NCI-H345 treated with DMSO at 0.1 percent for 48 hours (cell line): ENCODE results near the gene SLC38A7.
"Not testable (repeated sequence)": the region's sequence is repeated elsewhere in the genome, so short reads cannot be mapped to it uniquely, and the experiment has no call there.

ENCODE experiments used
- DNase-seq: peaks from one replicate; lab custom pipeline; 2025; ENCODE audit not compliant: unreplicated experiment; lab: John Stamatoyannopoulos, UW

SLC38A7 gene, protein sequence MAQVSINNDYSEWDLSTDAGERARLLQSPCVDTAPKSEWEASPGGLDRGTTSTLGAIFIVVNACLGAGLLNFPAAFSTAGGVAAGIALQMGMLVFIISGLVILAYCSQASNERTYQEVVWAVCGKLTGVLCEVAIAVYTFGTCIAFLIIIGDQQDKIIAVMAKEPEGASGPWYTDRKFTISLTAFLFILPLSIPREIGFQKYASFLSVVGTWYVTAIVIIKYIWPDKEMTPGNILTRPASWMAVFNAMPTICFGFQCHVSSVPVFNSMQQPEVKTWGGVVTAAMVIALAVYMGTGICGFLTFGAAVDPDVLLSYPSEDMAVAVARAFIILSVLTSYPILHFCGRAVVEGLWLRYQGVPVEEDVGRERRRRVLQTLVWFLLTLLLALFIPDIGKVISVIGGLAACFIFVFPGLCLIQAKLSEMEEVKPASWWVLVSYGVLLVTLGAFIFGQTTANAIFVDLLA

DNA sequence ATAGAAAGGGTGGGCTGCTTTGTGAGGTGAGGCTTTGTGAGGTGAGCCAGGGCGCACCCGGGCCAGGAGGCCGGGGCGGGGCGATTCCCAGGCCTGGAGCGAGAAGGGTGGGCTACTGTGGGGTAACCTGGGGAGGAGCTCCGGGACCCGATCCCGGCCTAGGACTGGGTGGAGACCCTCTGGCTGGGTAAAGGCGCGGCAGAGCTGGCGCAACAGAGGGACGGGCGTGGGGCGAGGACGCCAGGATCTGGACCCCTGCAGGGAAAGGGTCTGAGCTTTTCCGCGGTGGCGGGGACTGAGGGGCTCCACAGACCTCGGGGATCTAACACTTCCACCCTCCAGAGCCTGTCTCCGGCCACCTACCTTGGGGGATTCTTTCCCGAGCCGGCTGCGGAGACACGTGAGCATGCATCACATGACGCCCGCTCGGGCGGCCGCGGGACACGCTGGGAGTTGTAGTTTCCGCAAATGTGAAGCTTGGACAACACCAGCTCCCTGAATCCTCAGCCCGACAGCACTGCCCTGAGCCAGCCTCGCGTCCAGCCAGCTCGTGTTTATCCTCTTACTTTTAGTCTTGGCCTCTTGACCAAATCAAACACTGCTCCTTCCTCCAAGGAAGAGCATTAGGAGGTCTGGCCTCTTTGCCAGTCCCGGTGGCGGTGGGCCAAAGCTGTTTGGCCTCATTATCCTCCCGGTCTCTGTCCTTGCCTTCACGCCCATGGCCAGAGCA lies at the start of gene SLC38A7:
TSS of gene SLC38A7 (minus strand) at position 417 of the 730 bp plus-strand sequence. CDS start 4,644 bp downstream, outside the sequence.
- peak; percentile 29 for DNase-seq

DNA sequence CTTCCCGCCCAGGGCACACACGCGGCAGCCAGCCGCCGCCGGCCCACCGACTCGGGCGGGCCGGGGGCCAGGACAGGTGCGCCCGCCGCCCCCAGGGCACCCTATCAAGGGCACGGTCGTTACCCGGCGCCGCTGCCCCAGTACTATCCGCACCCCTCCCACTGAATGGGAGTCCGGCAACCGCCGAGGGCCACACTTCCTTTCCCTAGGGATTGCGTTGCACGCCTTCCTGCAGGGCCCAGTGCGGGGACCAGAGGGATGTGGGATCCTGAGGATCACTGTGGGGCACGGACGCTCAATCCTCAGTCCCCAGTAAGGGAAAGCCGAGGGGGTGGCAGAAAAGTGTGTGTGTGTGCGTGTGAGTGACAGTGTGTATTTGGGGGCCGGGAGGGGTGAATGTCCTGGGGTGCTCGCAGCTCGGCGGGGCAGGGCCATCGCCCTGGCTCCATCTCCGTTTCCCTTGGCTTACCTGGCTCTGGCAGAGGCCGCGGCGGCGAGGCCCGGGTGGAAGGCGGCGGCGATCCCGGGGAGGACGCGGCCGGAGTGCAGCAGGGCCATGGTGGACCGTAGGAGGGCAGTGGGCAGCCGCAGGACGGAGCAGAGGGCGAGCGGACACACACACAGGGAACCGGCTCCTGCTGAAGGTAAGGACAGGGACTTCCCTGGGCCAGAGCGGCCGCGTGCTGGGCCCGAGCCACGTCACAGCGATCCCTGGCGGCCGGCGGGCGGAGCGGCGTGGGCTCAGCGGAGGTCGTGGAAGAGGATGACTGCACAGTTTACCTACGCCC lies 49.3 kb upstream of the SLC38A7 start, which contains the start of gene GOT2:
TSS of gene GOT2 (minus strand) at position 646 of the 788 bp plus-strand sequence. CDS start at position 558, 88 bp downstream.
- DNase-seq, result peak; percentile 66

DNA sequence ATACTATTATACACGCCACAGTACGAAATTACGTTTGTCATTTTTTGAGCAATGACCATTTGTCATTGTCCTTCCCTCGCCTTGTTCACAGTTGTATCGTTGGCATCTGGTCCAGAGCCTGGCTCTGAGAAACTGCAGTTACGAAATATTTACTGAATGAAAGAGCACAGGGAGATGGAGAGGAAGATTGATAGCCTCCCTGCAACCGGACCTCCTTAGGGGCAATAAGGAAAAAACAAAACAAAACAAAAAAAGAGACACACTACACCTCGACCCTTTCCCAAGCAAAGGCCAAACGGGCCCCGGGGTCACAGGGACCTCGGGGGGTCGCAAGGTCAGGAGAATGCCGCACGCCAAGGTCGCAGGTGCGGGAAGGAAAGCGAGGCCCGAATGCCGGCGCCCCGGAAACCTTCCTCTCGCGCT lies 48.7 kb upstream of the SLC38A7 start:
- DNase-seq, result no peak

DNA sequence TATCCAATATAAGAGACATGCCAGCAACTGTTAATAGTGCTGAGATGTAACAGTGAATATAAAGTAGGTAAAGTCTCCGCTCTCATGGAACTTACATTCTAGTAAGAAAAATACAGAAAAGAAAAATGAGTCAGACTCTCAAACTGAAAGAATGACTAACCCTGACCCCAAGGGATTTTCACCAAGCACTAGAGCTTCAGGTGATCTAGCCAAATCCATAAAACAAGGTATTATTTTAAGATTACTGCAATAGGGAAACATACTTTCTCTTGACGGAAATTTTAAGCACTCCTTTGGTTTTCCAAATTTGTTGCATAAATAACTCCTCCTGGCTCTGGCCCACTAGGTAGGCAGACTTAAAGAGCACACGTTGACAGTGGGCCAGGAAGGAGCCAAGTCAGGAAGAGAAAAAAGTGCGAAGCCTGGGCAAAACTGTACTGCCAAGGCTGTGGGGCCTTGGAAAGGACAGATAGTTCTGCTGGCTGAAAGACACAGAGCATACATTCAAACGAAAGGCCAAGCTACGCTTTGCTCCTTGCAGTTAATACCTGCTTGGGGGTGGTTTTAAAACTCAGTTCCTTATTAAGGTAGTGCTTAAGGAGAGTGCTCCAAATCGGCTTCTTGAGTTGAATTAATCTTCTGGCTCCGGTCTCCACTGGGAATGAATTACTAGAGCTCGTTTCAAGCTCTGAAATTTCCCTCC lies 48.1 kb upstream of the SLC38A7 start:
- no peak for DNase-seq

DNA sequence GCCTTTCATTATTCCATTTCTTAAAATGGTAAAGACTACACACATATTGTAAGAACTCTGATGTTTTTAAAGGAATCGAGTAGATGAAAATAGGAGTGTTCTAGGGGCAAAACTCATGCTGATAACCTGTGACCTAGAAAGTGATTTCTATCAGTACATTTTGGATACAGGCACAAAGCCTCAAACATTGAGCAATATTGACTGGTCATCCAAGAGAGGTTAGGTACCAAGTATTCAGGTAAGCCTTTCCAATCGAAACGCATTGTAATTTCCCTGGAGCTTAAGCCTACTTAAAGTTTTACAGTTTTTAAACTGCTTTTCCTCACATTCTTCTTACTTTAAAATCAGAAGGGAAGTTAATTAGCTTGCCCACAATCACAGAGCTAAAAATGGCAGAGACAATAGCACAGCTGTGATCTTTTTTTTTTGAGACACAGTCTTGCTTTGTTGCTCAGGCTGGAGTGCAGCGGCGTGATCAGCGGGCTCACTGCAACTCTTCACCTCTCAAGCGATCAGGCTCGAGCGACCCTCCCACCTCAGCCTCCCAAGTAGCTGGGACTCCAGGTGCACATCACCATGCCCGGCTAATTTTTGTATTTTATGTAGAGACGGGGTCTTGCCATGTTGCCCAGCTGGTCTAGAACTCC lies 46.3 kb upstream of the SLC38A7 start:
- no peak for DNase-seq

DNA sequence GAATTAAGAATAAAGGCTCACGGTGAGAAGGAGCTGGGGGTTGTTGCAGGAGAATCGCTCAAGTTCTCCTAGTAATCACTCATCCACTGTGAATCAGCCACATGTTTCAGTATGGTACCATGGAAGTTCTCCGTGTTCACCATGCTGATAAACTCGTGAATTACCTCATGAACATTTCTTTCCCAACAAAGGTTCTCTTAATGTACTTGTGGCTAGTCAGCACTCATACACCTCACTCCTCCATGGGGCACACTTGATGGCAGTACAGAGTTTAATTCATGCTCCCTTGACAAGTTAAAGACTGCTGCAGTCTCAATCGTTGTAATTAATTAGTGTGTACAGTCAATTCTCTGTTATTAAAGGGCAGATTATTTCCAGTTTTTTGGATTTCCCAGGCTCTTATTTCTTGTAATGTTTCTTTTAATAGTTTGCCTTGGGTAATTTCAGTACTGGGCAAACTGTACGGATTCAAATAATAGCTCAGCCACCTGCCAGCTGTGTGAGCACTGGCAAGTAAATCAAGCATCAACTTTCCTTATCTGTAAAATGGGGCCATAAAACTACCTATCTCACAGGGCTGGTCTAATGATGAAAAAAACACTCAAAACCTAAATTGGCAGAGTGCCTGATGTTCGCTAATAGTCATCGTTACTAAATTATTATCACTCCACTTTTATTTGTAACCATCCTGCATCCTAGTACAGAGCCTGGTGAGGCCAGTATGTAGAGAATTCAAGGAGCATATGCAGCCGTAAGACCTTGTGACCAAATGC lies 43.4 kb upstream of the SLC38A7 start:
- no peak for DNase-seq

DNA sequence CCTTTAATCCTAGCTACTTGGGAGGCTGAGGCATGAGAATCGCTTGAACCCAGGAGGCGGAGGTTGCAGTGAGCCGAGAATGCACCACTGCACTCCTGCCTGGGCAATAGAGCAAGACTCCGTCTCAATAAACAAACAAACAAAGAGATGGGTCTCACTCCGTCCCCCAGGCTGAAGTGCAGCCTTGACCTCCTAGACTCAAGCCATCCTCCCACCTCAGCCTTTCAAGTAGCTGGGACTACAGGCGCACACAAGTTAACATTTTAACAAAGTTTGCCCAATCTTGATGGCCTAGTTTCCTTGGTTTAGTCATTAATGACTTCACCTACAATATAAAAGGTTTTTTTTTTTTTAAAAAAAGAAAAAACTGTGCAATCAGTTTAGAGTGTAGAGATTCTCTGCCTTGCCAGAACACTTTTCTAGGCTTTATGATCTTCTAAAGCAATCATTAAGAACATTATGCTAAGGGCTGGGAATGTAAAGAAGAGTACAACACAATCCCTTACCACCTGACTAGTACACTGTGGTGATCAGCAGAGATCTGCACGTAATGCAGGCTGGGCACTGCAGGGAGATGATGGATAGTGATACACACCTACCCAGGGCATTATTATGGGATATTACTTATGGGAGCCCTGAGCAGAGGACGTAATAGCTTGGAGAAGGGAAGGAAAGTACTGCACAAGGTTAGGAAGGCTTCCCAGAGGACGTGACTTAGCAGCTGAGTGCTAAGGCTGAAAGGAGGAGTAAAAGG lies 42.6 kb upstream of the SLC38A7 start:
- DNase-seq, result no peak

DNA sequence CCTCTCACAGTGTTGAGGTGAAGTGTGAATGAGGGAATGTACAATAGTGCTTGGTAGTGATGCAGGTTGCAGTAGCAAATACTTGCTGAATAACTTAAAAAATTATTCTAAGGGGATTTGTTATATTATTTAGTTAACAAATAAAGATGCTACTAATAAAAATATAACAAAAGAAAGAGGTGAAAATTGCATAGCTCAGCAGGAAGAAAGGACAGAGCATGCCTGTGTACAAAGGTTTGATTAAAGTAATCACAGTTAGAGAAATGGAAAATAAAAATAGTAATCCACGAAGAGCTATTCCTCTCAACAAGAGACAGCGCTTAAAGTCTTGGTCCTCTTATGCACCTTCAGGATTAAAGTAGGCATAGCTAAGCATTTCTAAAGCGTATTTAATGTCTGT lies 38.5 kb upstream of the SLC38A7 start:
- no peak for DNase-seq

DNA sequence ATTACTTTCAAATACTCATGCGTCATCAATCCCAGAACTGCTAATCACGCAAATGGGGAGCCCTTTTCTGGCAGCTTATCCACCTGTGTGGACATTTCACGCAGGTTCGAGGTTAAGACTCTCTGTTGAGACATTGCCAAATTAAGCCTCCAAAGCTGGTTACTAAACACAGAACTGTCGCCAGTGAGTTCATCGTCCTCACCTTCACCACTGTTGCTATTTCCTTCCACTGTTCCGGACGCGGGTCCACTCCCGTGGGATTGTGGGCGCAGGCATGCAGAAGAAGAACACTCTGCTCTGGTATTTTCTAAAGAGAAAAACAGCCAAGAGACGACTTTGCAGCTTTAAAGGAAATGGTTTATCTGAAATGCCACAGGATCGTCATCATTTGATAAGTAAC lies 33.4 kb upstream of the SLC38A7 start:
- DNase-seq, result no peak

DNA sequence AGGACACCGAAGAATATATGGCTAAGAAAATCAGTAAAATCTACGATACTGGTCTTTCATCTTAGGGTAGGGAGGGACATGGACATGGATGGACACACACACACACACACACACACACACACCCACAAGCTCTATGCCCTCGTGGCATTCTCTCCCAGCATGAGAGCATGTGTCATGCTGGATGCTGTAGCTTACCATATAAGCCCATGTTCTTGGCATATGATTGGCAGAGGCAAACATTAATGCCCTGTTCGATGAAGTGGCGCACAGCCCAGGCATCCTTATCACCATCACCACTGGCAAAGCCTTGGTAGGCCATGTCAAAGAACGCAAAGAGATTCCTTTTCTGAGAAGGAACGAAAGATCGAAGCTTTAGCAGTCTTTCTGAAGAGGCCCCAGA lies 31.9 kb upstream of the SLC38A7 start:
- no peak for DNase-seq

DNA sequence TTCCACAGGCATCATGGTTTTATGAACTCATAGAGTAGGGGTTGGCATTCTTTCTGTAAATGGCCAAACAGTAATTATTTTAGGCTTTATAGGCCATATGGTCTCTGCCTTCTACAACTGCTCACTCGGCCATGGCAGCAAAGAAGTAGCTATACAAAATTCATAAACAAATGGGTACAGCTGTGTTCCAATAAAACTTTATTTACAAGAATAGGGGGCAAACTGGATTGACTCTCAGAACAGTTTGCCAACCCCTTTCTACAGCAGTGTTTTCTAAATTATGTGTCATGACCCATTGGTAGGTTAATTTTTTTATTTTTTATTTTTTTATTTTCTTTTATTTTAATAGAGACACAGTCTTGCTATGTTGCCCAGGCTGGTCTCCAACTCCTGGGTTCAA lies 29.2 kb upstream of the SLC38A7 start:
- no peak for DNase-seq

DNA sequence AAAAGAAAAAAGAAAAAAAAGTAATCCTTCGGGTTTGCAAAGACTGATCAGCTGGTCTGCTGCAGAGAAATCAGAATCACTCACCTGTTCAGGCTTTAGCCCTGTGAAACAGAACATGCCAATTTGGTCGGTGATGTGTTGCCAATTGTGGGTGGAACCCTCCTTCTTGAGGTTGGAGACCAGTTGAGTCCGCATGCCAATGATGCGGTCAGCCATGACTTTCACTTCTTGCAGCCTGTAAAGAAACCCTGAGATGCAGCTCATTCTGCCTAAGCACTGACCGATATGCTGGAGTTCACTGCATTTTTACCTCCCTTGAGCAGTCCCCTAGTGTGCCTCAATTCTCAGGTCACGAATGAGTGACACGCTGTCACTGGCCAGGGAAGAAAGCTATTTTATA lies 24.8 kb upstream of the SLC38A7 start:
- DNase-seq, result no peak

DNA sequence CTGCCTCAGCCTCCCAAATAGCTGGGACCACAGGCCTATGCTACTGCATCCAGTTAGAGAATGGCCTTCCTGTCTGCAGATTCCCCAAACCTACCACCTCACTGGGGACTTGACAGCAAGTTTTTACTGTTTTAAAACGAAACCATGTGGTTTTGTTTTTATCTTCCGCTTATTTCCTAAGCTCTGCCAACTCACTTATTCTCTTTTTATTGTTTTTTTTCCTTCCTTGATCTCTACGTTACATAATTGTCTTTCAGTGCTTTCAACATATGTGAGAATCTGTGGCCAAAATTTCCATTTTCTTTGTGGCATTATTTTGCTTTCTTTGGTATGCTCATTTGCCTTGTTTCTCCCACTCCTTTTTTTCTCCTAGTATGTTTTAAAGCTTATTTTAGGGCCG lies 14.6 kb upstream of the SLC38A7 start:
- DNase-seq, result no peak

DNA sequence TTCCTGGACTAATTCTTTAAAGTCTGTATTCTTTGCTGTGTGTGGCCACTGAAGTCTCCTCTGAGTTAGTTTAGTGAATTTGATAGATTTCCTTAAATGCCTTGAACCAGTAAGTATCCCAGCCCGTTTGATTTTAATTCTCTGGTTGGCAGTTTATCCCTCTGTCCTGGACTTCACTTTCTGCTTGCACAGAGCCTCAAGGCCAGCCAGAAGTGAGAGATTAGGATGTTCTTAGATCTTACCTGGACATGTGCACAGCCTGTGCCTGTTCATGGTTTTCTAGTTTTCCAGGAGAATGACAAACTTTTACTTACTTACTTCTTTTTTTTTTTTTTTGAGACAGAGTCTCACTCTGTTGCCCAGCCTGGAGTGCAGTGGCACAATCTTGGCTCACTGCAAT lies 10.8 kb upstream of the SLC38A7 start:
- no peak for DNase-seq

DNA sequence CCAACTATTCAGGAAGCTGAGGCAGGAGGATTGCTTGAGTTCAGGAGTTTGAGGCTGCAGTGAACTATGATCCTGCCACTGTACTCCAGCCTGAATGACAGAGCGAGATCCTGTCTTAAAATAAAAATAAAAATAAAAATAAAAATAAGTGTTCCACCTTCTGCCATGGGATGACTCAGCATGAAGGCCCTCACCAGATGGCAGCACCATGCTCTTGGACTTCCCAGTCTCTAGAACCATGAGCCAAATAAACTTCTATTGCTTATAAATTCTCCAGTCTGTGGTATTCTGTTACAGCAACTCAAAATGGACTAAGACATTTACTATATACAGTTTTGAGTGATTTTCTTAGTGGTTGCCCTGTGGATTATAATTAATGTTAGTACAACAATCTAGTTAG lies 7.9 kb upstream of the SLC38A7 start:
- DNase-seq, result no peak

DNA sequence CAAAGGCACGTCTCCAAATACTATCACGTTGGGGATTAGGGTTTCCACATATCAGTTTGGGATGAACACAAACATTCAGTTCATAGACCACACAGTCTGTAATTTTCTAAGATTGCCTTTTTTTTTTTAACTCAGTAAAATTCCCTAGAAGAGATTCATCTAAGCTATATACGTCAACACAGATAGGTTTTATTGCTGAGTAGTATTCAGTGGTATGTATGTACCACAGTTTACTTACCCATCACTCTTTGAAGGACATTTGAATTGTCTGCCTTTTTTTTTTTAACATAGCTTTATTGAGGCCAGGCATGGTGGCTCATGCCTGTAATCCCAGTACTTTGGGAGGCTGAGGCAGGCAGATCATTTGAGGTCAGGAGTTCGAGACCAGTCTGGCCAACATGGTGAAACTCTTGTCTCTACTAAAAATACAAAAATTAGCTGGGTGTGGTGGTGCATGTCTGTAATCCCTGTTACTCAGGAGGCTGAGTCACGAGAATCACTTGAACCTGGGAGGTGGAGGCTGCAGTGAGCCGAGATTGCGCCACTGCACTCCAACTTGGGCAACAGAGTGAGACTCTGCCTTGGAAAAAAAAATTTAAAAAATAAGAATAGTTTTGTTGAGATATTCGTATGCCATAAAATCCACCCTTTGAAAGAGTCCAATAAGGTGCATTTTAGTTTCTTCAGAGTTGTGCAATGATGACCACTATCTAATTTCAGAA lies 2.6 kb upstream of the SLC38A7 start:
- not testable (repeated sequence) for DNase-seq

DNA sequence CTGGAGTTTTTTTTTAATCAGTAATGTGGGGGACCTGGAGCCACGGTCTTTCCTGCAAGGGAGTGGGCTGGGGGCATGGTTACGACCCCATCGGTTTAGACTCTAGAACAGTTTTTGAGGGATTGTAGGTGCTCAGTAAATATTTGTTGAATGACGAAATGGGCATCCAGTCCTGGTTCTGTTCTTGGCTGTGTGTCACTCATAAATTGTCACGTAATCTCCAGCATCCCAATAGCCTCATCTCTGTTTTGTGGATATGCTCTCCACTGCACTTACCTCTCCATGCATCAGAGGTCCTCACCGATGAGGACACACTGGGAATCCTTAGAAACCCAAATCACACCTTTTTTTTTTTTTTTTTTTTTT lies 497 bp upstream of the SLC38A7 start:
- DNase-seq, result no peak

DNA sequence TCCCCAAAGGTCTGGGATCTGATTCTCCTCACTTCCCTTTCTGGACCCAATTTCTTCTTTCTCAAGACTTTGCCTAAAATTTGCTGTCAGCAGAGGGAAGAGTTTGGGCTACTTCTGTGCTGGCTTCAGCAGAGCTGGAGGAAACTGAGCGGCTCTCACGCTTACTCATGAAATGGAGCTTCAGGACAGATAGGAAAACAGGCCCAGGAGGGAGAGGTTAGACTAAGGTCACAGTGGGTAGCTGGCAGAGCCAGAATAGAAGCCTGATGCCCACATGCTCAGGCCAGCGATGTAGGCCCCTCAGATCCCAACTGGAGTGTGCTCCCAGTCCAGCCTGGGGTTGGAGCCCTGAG lies 593 bp downstream of the SLC38A7 start:
- DNase-seq, result no peak
